GM19397 (cell line): ENCODE data around the gene ERCC2.

Source experiments
- ATAC-seq: cut with Tn5 transposase; IDR thresholded peaks from one replicate; pipeline ENCODE4 v1.9.1; 2021; ENCODE audit warnings: mild to moderate bottlenecking, moderate library complexity; ENCODE audit not compliant: unreplicated experiment

Gene ERCC2

DNA sequence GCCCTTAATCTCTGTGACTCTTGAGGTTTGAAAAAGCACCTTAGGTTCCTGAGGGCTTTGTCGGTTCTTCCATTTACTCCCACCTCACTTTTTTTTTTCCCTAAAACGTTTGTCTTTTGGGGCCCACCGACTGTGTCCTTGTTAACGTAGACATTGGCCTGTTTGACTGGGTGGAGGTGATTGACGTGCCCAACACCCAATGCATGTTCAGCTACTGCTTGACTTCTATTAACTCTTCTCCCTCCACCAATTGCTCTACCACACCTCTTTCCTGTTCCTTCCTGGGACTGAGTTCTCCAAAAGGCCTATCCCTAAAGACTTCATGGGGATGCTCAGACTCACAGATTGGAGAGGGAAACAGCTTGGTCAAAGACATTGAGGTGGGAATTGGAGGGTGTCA is 65.0 kb downstream of the ERCC2 start:
- ATAC-seq = no peak

GRCh38 chr19:45305007-45305406 is 65.4 kb downstream of the ERCC2 start:
- no peak for ATAC-seq

- no peak for ATAC-seq
Measured at GRCh38 chr19:45304141-45304926, 66.0 kb downstream of the ERCC2 start.

DNA sequence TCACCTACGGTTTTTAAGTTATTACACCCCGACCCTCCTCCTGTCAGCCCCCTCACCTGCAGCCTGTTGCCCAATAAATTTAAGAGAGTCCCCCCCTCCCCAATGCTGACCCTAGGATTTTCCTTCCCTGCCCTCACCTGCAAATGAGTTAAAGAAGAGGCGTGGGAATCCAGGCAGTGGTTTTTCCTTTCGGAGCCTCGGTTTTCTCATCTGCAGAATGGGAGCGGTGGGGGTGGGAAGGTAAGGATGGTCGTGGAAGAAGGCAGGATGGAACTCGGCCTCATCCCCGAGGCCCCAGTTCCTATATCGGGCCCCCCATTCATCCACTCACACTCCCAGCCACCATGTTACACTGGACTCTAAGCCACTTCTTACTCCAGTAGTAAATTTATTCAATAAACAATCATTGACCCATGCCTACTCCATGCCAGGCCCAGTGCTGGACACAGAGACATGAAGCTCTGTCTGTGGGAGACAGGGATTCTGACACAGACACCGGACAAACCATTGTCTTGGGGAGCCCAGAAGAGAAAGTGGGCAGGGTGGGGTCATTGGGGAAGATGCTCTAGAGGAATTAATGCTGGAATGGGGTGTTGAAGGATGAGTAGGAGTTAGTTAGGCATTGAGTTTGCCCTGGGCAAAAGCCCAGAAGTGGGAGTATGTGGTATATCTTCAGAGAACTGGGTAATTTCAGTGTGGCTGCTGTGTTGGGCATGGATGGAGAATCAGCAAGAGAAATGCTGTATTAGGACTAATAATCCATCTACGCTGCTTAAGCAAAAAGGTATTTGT is 66.9 kb downstream of the ERCC2 start:
- no peak for ATAC-seq

DNA sequence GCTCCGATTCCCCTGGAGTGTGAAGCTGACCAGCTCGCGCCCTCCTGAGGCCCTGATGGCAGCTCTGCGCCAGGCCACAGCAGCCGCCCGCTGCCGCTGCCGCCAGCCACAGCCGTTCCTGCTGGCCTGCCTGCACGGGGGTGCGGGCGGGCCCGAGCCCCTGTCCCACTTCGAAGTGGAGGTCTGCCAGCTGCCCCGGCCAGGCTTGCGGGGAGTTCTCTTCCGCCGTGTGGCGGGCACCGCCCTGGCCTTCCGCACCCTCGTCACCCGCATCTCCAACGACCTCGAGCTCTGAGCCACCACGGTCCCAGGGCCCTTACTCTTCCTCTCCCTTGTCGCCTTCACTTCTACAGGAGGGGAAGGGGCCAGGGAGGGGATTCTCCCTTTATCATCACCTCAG is 68.0 kb downstream of the ERCC2 start:
- no peak for ATAC-seq
